Measurements from ENCODE around the gene TTC28. TPM values are rescaled to one million over a fixed set of nuclear protein-coding genes. Genes with fewer than 3 reads are reported as not detected.

The TTC28 gene
- total and polyA plus RNA-seq, 2 donors (not counting 3 experiments of a cell fraction or from before 2014, with no cell fraction given) = 16.5 to 51.1 TPM

GRCh38 chr22:28143241-28143865, 536.3 kb downstream of the TTC28 start:
- peaks cover 11% of the 10 kb centered on the region for H3K4me1 ChIP-seq (ENCODE audit: control insufficient read depth, extremely low read depth, insufficient read depth, low read length)
- POLR2A ChIA-PET = no interaction called here
- BruUV-seq (replicated peaks) = no TSS peak
- dilution Hi-C loops (cut with MboI; ENCODE audit: extremely low pct_ligation_motif_present, low sequenced_read_pairs) (no loop called here), intact Hi-C loops (cut with micrococcal nuclease) (no loop called here)
- H2AFZ ChIP-seq (ENCODE audit: low read depth, low read length) = no peak overlapping the region
- H3K27me3 ChIP-seq (ENCODE audit: control insufficient read depth in 2 of 2, insufficient read depth in 2 of 2, low read length in 2 of 2) = no peaks in the 10 kb centered on the region
- H4K20me1 ChIP-seq (replicated peaks; ENCODE audit: control insufficient read depth, extremely low read depth, insufficient read depth, low read length) = no peaks in the 10 kb centered on the region
- no peaks in the 10 kb centered on the region for H3K79me2 ChIP-seq (ENCODE audit: control insufficient read depth, insufficient read depth, low read length)
- no peak overlapping the region for H3K4me3 ChIP-seq (replicated peaks in 1 of 3; ENCODE audit: insufficient read depth in 1 of 3, low read depth in 1 of 3, low read length in 3 of 3)
- no peaks in the 10 kb centered on the region for H3K9me3 ChIP-seq (replicated peaks; ENCODE audit: control insufficient read depth, insufficient read depth, low read length)
- H3K36me3 ChIP-seq (ENCODE audit: control insufficient read depth in 2 of 2, extremely low read depth in 1 of 2, insufficient read depth in 2 of 2, low read length in 2 of 2) = no peaks in the 10 kb centered on the region
- no peak for FAIRE-seq
- CTCF ChIA-PET = no interaction called here
- no peaks in the 10 kb centered on the region for H3K9me1 ChIP-seq (replicated peaks; ENCODE audit: control insufficient read depth, extremely low read depth, insufficient read depth, low read length)
- H3K4me2 ChIP-seq (ENCODE audit: insufficient read depth, low read length) = no peak overlapping the region
- no peak overlapping the region for H3K27ac ChIP-seq (ENCODE audit: insufficient read depth, low read depth, low read length)
- H3K9ac ChIP-seq (replicated peaks; ENCODE audit: extremely low read depth, insufficient read depth, low read length) = no peak overlapping the region
- no peak for DNase-seq (ENCODE audit: low read depth, low spot score)
- no peak for TF ChIP-seq MAX (IDR thresholded peaks at IDR 0.05; ENCODE audit: insufficient read depth, insufficient read length)

GRCh38 chr22:28142361-28142961, 537.2 kb downstream of the TTC28 start:
- Histone ChIP-seq H3K36me3 (ENCODE audit: control insufficient read depth in 2 of 2, extremely low read depth in 1 of 2, insufficient read depth in 2 of 2, low read length in 2 of 2) (no peaks in the 10 kb centered on the region), H3K9me3 (replicated peaks; ENCODE audit: control insufficient read depth, insufficient read depth, low read length) (no peaks in the 10 kb centered on the region), H3K4me1 (ENCODE audit: control insufficient read depth, extremely low read depth, insufficient read depth, low read length) (peaks cover 11% of the 10 kb centered on the region), H3K27ac (ENCODE audit: insufficient read depth, low read depth, low read length) (no peak overlapping the region), H3K79me2 (ENCODE audit: control insufficient read depth, insufficient read depth, low read length) (no peaks in the 10 kb centered on the region), H3K4me3 (replicated peaks in 1 of 3; ENCODE audit: insufficient read depth in 1 of 3, low read depth in 1 of 3, low read length in 3 of 3) (no peak overlapping the region), H3K9me1 (replicated peaks; ENCODE audit: control insufficient read depth, extremely low read depth, insufficient read depth, low read length) (no peaks in the 10 kb centered on the region), H2AFZ (ENCODE audit: low read depth, low read length) (no peak overlapping the region), H3K4me2 (ENCODE audit: insufficient read depth, low read length) (no peak overlapping the region), H3K27me3 (ENCODE audit: control insufficient read depth in 2 of 2, insufficient read depth in 2 of 2, low read length in 2 of 2) (no peaks in the 10 kb centered on the region), H4K20me1 (replicated peaks; ENCODE audit: control insufficient read depth, extremely low read depth, insufficient read depth, low read length) (no peaks in the 10 kb centered on the region), H3K9ac (replicated peaks; ENCODE audit: extremely low read depth, insufficient read depth, low read length) (no peak overlapping the region)
- ChIA-PET POLR2A (no interaction called here), CTCF (no interaction called here)
- dilution Hi-C loops (cut with MboI; ENCODE audit: extremely low pct_ligation_motif_present, low sequenced_read_pairs) = no loop called here
- TF ChIP-seq GATA2 (IDR thresholded peaks at IDR 0.05; ENCODE audit: insufficient read depth, insufficient read length, low read depth, low read length) (no peak), POLR2AphosphoS5 (IDR thresholded peaks at IDR 0.05; ENCODE audit: insufficient read depth, low read depth, low read length) (no peak), MAX (IDR thresholded peaks at IDR 0.05; ENCODE audit: insufficient read depth, insufficient read length) (no peak), POLR2A (IDR thresholded peaks at IDR 0.05; ENCODE audit: low read depth, low read length) (no peak), JUN (IDR thresholded peaks at IDR 0.05; ENCODE audit: borderline replicate concordance, insufficient read depth, insufficient read length, low read depth) (no peak), FOS (IDR thresholded peaks at IDR 0.05; ENCODE audit: borderline replicate concordance, insufficient read depth, low read length) (no peak), CTCF (IDR thresholded peaks at IDR 0.05; ENCODE audit: extremely low read depth in 1 of 2, insufficient read depth in 1 of 2, low read depth in 1 of 2, low read length in 2 of 2) (no peak), MYC (IDR thresholded peaks at IDR 0.05; ENCODE audit: low read depth, low read length) (no peak), EZH2 (IDR thresholded peaks at IDR 0.05; ENCODE audit: borderline replicate concordance, low read depth, low read length, severe bottlenecking) (no peak)
- no peak for FAIRE-seq
- BruUV-seq (replicated peaks) = no TSS peak
- intact Hi-C loops (cut with micrococcal nuclease) = no loop called here
- DNase-seq (ENCODE audit: low read depth, low spot score) = peak; percentile 25

Data from endothelial cell of umbilical vein (primary cell).